Upper lobe of right lung (tissue), 1 donor: ENCODE measurements around the gene PTPRT. TPM values are rescaled to one million over a fixed set of nuclear protein-coding genes. Genes with fewer than 3 reads are reported as not detected.

Experiments
- ATAC-seq: fragments of 200-7000 bp; cut with Tn5 transposase; one replicate; pipeline ENCODE4 v1.9.1; 2020; ENCODE audit warnings: mild to moderate bottlenecking, moderate library complexity
- DNase-seq: peaks from one replicate; pipeline ENCODE4 v3.0.0-alpha.2; 2020
- H3K27ac ChIP-seq: fragments of 200-600 bp; one replicate; pipeline ENCODE4 v1.8.0; 2022
- H3K27me3 ChIP-seq: fragments of 200-600 bp; one replicate; pipeline ENCODE4 v1.8.0; 2022; ENCODE audit warnings: mild to moderate bottlenecking
- H3K36me3 ChIP-seq: fragments of 200-600 bp; one replicate; pipeline ENCODE4 v1.8.0; 2022
- H3K4me1 ChIP-seq: fragments of 200-600 bp; one replicate; pipeline ENCODE4 v1.8.0; 2022
- H3K4me3 ChIP-seq: fragments of 200-600 bp; one replicate; pipeline ENCODE4 v1.8.0; 2022; ENCODE audit warnings: mild to moderate bottlenecking
- H3K9me3 ChIP-seq: fragments of 200-600 bp; one replicate; pipeline ENCODE4 v1.8.0; 2022
- intact Hi-C: fragments of 100-400 bp; cut with DNase I; formaldehyde crosslinking; loops from one replicate; pipeline ENCODE4 v1.11.0; 2022
- total RNA-seq: library from RNA; stranded (reverse); fragmentation: NEBNext Ultra II Directional; extraction: Animal tissue kit (Norgen Biotek cat#: 25700); gene quantifications from one replicate; pipeline ENCODE4 v1.2.1, GENCODE V29; 2021
- TF ChIP-seq, protein P1 (sequence below): fragments of 200-600 bp; IDR thresholded peaks from one replicate; pipeline ENCODE4 v1.8.0; 2022; ENCODE audit warnings: antibody characterized with exemption
- donor health status: DM: no; HTN: yes; CAD: no; lungs with severe emphysema.

Gene PTPRT
- total RNA-seq, 1 donor from 2014 or later = 0.46 TPM

DNA sequence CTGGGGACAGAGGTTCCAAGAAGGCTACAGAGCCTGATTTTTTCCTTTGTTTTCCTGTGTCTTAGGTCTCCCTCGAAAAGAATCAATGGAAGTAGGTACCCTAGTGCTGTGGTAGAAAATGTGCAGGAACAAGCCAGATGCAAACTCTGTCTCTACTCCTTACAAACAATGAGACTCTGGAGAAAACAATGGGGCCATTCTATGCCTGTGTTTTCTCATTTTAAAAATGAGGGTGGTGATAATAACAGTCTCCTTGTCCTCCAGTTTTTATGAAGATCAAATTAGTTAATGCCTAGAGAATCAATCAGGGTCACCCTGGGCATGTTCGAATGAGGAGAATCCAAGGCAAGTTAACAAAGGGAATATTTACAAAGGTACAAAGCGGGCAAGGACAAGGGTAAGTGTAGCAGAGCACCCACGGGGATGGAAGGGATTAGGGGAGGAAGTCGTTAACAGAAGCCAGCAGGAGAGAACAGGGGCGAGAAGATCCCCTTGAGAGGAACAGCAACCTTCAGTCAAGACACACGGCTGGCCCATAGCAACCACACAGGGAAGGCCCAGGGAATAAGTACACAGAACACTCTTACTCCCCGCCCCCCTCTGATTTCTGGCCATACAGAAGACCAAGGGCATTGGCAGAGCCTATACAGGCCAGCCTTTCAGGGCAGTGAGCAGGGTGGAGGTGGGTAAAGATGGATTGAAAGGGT, 342.8 kb downstream of the PTPRT start:
- Histone ChIP-seq H3K4me1 (no peaks in the 10 kb centered on the region), H3K4me3 (no peak overlapping the region), H3K27ac (no peak overlapping the region), H3K27me3 (no peaks in the 10 kb centered on the region), H3K36me3 (no peaks in the 10 kb centered on the region), H3K9me3 (no peaks in the 10 kb centered on the region)
- no peak for ATAC-seq
- TF ChIP-seq, protein P1, sequence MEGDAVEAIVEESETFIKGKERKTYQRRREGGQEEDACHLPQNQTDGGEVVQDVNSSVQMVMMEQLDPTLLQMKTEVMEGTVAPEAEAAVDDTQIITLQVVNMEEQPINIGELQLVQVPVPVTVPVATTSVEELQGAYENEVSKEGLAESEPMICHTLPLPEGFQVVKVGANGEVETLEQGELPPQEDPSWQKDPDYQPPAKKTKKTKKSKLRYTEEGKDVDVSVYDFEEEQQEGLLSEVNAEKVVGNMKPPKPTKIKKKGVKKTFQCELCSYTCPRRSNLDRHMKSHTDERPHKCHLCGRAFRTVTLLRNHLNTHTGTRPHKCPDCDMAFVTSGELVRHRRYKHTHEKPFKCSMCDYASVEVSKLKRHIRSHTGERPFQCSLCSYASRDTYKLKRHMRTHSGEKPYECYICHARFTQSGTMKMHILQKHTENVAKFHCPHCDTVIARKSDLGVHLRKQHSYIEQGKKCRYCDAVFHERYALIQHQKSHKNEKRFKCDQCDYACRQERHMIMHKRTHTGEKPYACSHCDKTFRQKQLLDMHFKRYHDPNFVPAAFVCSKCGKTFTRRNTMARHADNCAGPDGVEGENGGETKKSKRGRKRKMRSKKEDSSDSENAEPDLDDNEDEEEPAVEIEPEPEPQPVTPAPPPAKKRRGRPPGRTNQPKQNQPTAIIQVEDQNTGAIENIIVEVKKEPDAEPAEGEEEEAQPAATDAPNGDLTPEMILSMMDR = no peak
- DNase-seq = no peak
- intact Hi-C loops = no loop called here

DNA sequence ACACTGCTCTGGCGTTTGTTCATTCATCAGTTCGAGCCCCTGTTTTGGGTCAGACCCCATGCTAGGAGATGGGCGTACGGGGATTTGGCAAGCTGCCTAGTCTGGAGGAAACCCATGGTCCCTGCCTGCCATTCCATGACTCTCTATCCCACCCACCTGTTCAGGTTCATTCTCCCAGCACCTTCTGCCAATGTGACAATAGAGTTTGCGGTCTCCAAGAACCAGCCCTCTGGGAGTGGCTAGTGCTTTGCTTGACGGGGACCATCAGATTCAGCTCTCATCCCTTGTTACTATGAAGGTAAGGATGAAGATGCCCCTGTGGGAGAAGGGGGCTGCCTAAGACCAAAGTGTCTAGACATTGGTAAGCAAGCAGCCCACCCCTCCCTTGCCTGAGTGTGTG, 345.0 kb downstream of the PTPRT start:
- no peak for ATAC-seq
- H3K4me3 ChIP-seq = no peak overlapping the region
- H3K27me3 ChIP-seq = no peaks in the 10 kb centered on the region
- H3K4me1 ChIP-seq = no peaks in the 10 kb centered on the region
- TF ChIP-seq, protein P1 = no peak
- no peak for DNase-seq
- no peak overlapping the region for H3K27ac ChIP-seq
- no peaks in the 10 kb centered on the region for H3K36me3 ChIP-seq
- intact Hi-C loops = no loop called here
- H3K9me3 ChIP-seq = no peaks in the 10 kb centered on the region

DNA sequence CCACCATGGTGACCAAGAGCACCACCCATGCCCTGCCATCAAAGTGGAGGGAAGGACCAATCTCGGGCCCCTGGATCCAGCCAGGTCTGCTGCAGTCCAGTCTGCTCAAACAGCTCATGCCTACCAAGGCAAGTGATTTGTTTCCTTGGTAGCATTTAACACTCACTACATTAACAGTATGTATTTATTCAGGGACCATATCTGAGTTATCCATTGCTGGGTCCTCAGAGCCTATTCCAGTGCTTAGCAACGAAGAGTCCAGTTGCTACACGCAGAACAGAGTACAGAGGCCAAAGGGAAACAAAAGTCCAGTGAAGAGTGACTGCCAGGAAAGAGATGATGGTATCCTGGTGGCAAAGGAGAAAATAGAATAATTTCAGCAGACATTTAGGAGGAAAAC, 352.2 kb downstream of the PTPRT start:
- Histone ChIP-seq H3K27ac (no peak overlapping the region), H3K27me3 (no peaks in the 10 kb centered on the region), H3K4me3 (no peak overlapping the region), H3K9me3 (no peaks in the 10 kb centered on the region), H3K36me3 (no peaks in the 10 kb centered on the region), H3K4me1 (no peaks in the 10 kb centered on the region)
- TF ChIP-seq, protein P1 = no peak
- DNase-seq = peak; percentile 37
- intact Hi-C loops = no loop called here
- ATAC-seq = no peak

DNA sequence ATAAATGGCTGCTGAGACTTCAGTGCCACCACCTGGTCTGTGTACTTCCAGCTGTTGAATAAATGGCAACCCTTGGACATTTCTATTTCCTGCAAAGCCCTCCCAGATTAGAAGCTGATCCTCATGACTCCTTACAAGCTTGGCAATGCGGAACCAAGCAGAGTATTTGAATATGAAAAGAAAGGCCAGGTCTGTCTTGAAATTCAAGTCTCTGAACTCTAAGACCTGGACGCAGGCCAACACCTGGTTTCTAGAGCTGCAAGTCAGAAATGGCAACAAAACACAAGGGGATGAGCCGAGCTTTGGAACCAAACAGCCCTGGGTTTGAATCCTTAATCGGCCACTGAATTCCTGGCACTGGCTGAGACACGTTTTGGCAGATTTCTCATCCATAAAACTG, 353.4 kb downstream of the PTPRT start:
- Histone ChIP-seq H3K27me3 (no peaks in the 10 kb centered on the region), H3K4me1 (no peaks in the 10 kb centered on the region), H3K36me3 (no peaks in the 10 kb centered on the region), H3K9me3 (no peaks in the 10 kb centered on the region), H3K27ac (no peak overlapping the region), H3K4me3 (no peak overlapping the region)
- DNase-seq (no peak), ATAC-seq (no peak)
- intact Hi-C loops = no loop called here
- TF ChIP-seq, protein P1 = no peak

DNA sequence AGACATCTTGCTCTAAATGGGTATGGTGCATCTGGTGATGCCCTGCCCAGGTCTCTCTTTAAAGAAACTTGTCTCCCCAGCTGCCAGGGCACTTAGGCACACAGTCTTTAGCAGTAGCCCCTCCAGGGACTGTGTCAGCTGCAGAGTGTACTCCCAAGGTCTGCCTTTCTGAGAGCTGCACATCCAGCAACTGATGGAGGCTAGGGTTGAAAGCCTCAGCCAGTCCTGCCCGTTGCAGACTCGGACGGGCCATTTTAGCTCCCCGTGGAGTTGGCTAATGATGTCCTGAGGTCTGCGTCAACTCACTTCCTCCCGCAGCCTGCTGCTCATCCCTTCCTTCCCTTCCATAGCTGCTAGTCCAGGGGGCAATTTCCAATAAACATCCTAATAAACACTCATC, 381.8 kb downstream of the PTPRT start:
- H3K4me1 ChIP-seq = no peaks in the 10 kb centered on the region
- TF ChIP-seq, protein P1 = no peak
- ATAC-seq = no peak

More for the DNA sequence above, 381.8 kb downstream of the PTPRT start:
- DNase-seq = no peak
- Histone ChIP-seq H3K27ac (no peak overlapping the region), H3K27me3 (no peaks in the 10 kb centered on the region), H3K36me3 (no peaks in the 10 kb centered on the region), H3K4me3 (no peak overlapping the region), H3K9me3 (no peaks in the 10 kb centered on the region)
- intact Hi-C loops = no loop called here
